ENCODE data around the gene EREG.

DNA sequence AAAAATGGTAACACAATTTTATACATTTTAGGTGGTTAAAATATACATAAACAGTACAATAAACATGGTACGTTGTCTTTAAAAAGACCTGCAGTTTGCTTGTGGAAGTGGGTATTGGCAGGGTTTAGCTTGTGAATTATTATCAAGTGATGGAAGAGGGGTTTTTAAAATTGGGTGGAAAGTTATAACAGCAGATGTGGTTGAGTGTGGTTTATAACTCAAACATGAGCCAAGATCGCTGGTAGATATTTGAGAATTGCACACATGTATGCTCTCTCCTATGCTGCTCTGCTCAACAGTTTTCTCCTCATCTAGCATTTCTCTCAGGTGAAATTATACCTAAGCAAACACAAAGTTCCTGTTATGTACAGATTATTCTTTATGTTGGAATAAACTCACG lies 42.6 kb upstream of the EREG start:
- TF ChIP-seq, protein P1, sequence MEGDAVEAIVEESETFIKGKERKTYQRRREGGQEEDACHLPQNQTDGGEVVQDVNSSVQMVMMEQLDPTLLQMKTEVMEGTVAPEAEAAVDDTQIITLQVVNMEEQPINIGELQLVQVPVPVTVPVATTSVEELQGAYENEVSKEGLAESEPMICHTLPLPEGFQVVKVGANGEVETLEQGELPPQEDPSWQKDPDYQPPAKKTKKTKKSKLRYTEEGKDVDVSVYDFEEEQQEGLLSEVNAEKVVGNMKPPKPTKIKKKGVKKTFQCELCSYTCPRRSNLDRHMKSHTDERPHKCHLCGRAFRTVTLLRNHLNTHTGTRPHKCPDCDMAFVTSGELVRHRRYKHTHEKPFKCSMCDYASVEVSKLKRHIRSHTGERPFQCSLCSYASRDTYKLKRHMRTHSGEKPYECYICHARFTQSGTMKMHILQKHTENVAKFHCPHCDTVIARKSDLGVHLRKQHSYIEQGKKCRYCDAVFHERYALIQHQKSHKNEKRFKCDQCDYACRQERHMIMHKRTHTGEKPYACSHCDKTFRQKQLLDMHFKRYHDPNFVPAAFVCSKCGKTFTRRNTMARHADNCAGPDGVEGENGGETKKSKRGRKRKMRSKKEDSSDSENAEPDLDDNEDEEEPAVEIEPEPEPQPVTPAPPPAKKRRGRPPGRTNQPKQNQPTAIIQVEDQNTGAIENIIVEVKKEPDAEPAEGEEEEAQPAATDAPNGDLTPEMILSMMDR (IDR thresholded peaks at IDR 0.05), result no peak
- no peak for TF ChIP-seq POLR2A (IDR thresholded peaks at IDR 0.05)
- no peak for TF ChIP-seq POLR2AphosphoS5 (IDR thresholded peaks at IDR 0.05)
